Endodermal cell (in vitro differentiated cells): ENCODE data around the gene C22orf23. TPM values are rescaled to one million over a fixed set of nuclear protein-coding genes. Genes with fewer than 3 reads are reported as not detected.
A peak's percentile ranks its signal among the peaks of the same experiment; 100 is the strongest.

Experiments
- DNase-seq: peaks from one replicate; pipeline ENCODE4 v3.0.0-alpha.2; 2017
- H3K27ac ChIP-seq: 2 replicates; pipeline ENCODE4 v1.5.1; 2013; ENCODE audit warnings: mild to moderate bottlenecking, low read depth, low read length, moderate library complexity
- H3K27me3 ChIP-seq: 2 replicates; pipeline ENCODE4 v1.6.1; 2013; ENCODE audit warnings: mild to moderate bottlenecking, low read length, moderate library complexity; ENCODE audit not compliant: insufficient read depth, control insufficient read depth, poor library complexity, severe bottlenecking
- H3K36me3 ChIP-seq: 2 replicates; pipeline ENCODE4 v1.7.0; 2013; ENCODE audit warnings: mild to moderate bottlenecking, low read length, moderate library complexity; ENCODE audit not compliant: control insufficient read depth, insufficient read depth
- H3K4me1 ChIP-seq: one replicate; pipeline ENCODE4 v1.7.0; 2013; ENCODE audit warnings: low read length; ENCODE audit not compliant: control insufficient read depth, insufficient read depth
- H3K4me3 ChIP-seq: 2 replicates; pipeline ENCODE4 v1.5.1; 2013; ENCODE audit warnings: mild to moderate bottlenecking, low read length, moderate library complexity
- H3K9ac ChIP-seq: 2 replicates; pipeline ENCODE4 v1.6.1; 2013; ENCODE audit warnings: mild to moderate bottlenecking, low read length, moderate library complexity; ENCODE audit not compliant: poor library complexity, severe bottlenecking; ENCODE audit errors: extremely low read depth
- H3K9me3 ChIP-seq: 2 replicates; pipeline ENCODE4 v1.6.1; 2013; ENCODE audit warnings: mild to moderate bottlenecking, low read length, moderate library complexity; ENCODE audit not compliant: control insufficient read depth
- H3K27ac Mint-ChIP-seq: 2 replicates; pipeline ENCODE4 v1.8.0; 2020; ENCODE audit warnings: mixed read lengths
- H3K27me3 Mint-ChIP-seq: 2 replicates; pipeline ENCODE4 v1.8.0; 2021; ENCODE audit warnings: mild to moderate bottlenecking, mixed read lengths; ENCODE audit not compliant: insufficient read depth
- H3K36me3 Mint-ChIP-seq: 2 replicates; pipeline ENCODE4 v1.8.0; 2020; ENCODE audit warnings: low read depth, mixed read lengths
- H3K4me1 Mint-ChIP-seq: 2 replicates; pipeline ENCODE4 v1.8.0; 2020; ENCODE audit warnings: mixed read lengths
- H3K4me3 Mint-ChIP-seq: 2 replicates; pipeline ENCODE4 v1.8.0; 2020; ENCODE audit warnings: mild to moderate bottlenecking, moderate library complexity, mixed read lengths
- H3K9me3 Mint-ChIP-seq: 2 replicates; pipeline ENCODE4 v1.8.0; 2020; ENCODE audit warnings: mild to moderate bottlenecking, mixed read lengths
- WGBS, 2 experiments: methylation state at CpG; one replicate each; pipeline versions ENCODE4 v1.1.5 to v1.1.7; 2013; ENCODE audit warnings: missing lambda C conversion rate in 2 of 2, mixed read lengths in 1 of 2; ENCODE audit not compliant: insufficient coverage in 1 of 2, insufficient read length in 1 of 2; 5-methylcytosine and 5-hydroxymethylcytosine counted together
- long read RNA-seq, 4 experiments: library from polyadenylated mRNA in 2 of 4; library from RNA in 1 of 4; library from capped mRNA in 1 of 4; stranded (forward) in 3 of 4; unstranded in 1 of 4; transcript quantifications; one replicate each; pipeline ENCODE4 v2.0.0, GENCODE V29; 2020 to 2021; ENCODE audit warnings: inconsistent platforms in 1 of 4
- polyA plus RNA-seq, 2 experiments: library from polyadenylated mRNA; stranded (reverse); fragments of 50-300 nt; gene quantifications; one replicate each; pipeline ENCODE4 v1.2.3, GENCODE V29; 2013
- total RNA-seq, 2 donors: library from RNA; stranded (reverse); fragmentation: NEBNext Ultra II Directional in 1 of 2; extraction: Animal tissue kit (Norgen Biotek cat#: 25700) in 1 of 2; gene quantifications; 2 replicates in 1 of 2; 3 replicates in 1 of 2; pipeline ENCODE4 v1.2.1, GENCODE V29; 2021
- TF ChIP-seq, protein P1 (sequence below): fragments of 200-600 bp; sonication (generic); conservative IDR thresholded peaks from 2 replicates; pipeline ENCODE4 v1.5.0; 2021; ENCODE audit warnings: antibody characterized with exemption, mild to moderate bottlenecking

The C22orf23 gene
- total RNA-seq = under 1 TPM; 0.29 to 0.44 TPM
- polyA plus RNA-seq (2013, experiment 1 of 2) = 1.4 TPM
- 1.1 TPM for polyA plus RNA-seq (2013, experiment 2 of 2)
- long read RNA-seq, experiment 1, partial matches to known transcripts = 0 of 1 reads
- long read RNA-seq, experiment 1, other reads (novel, unspliced or antisense) = 0 of 1 reads
- long read RNA-seq, experiment 2 = 0 reads
- long read RNA-seq, experiment 3 = 0 reads
- long read RNA-seq, experiment 4, partial matches to known transcripts = 0 of 1 reads
- long read RNA-seq, experiment 4, other reads (novel, unspliced or antisense) = 1 of 1 reads

DNA sequence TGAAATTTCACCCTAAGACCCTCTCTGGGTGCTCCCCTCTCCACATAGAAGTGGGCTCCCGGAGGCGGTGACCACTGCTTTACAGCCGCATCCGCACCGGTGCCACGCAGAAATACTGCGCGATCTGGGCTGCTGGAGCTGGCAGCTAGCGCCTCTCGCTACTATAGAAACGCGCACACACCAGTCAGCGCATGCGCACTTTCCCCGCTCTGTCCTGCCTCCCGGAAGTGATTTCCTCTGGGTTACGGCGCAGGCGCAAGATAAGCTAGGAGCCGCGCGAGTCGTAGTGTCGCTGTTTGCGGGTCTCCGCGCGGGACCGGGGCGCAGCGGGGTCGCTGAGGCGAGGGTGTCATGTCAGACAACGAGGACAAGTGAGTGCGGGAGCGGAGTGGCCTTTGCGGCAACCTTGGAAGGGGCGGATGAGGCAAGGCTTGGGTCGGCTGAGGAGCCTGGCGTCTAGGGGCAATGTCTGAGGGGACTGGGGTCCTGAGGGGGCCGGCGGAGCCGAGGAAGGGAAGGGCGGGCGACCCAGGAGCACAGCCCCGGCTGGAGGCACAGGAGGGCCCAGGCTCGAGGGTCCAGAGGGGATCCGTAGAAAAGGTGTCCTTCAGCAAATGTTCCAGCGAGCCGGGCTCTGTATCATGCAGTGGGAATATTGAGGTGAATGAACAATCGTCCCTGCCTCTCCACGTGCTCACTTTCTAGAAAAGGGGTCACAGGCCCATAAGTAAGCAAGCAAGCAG is at the start of gene C22orf23, which contains the start of gene POLR2F:
TSS of gene C22orf23 (minus strand) at position 165 of the 743 bp plus-strand sequence. CDS start 452 bp downstream, outside the sequence.
TSS of gene POLR2F (plus strand) at position 263 of the 743 bp plus-strand sequence. CDS start at position 352, 89 bp downstream.
- Histone ChIP-seq H3K9ac (peak within 1 kb of the TSS; percentile 83), H3K4me3 (peak within 1 kb of the TSS; percentile 99), H3K27ac (no peak within 1 kb of the TSS), H3K27me3 (peaks cover 4% of the 10 kb centered on the region), H3K9me3 (no peaks in the 10 kb centered on the region), H3K36me3 (peaks cover 20% of the 10 kb centered on the region), H3K4me1 (no peaks in the 10 kb centered on the region)
- TF ChIP-seq, protein P1, sequence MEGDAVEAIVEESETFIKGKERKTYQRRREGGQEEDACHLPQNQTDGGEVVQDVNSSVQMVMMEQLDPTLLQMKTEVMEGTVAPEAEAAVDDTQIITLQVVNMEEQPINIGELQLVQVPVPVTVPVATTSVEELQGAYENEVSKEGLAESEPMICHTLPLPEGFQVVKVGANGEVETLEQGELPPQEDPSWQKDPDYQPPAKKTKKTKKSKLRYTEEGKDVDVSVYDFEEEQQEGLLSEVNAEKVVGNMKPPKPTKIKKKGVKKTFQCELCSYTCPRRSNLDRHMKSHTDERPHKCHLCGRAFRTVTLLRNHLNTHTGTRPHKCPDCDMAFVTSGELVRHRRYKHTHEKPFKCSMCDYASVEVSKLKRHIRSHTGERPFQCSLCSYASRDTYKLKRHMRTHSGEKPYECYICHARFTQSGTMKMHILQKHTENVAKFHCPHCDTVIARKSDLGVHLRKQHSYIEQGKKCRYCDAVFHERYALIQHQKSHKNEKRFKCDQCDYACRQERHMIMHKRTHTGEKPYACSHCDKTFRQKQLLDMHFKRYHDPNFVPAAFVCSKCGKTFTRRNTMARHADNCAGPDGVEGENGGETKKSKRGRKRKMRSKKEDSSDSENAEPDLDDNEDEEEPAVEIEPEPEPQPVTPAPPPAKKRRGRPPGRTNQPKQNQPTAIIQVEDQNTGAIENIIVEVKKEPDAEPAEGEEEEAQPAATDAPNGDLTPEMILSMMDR = no peak
- 0 to 2% methylated on average over 23 to 52 of the region's 52 CpGs for WGBS, 2 experiments
- Mint-ChIP-seq H3K4me1 (peaks cover 14% of the 10 kb centered on the region), H3K36me3 (peaks cover 18% of the 10 kb centered on the region), H3K9me3 (no peaks in the 10 kb centered on the region), H3K27me3 (peaks cover 10% of the 10 kb centered on the region), H3K4me3 (peak within 1 kb of the TSS; percentile 93), H3K27ac (peak within 1 kb of the TSS; percentile 96)
- DNase-seq = peak; percentile 98

DNA sequence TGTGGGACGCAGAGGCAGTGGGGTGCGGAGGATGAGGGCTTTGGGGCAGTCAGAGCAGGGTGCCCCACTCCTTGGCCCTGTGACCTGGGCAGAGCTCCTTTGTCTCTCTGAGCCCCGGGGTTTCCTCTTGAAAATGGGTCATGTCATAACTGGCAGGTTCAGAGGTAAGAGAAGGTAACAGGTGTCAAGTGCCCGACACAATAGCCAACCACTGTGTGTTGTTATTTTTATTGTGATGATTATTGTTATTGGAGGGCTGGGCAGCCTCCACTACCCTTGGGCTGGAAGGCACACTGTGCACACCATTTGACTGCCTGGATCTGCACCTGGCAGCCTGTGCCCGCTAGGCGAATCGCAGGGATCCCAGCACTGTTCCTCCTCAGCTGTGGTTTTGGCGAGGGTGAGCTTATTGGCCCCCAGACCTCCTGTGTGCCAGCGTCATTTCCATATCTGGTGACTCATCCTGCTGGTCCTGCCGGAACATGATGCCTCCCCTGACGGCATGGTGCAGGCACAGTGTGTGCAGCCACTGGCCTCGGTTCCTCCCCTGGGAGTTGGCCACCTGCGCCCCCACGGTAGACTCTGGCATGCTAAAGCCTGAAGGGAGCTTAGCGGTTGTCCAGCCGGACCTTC is 46.4 kb upstream of the C22orf23 start:
- no peak for DNase-seq
- H3K27ac Mint-ChIP-seq = peak overlapping the region; percentile 25
- no peak overlapping the region for H3K4me3 Mint-ChIP-seq
- Histone ChIP-seq H3K9ac (no peak overlapping the region), H3K27ac (no peak overlapping the region), H3K9me3 (no peaks in the 10 kb centered on the region), H3K4me1 (no peaks in the 10 kb centered on the region), H3K36me3 (no peaks in the 10 kb centered on the region), H3K4me3 (no peak overlapping the region), H3K27me3 (no peaks in the 10 kb centered on the region)
- no peaks in the 10 kb centered on the region for H3K9me3 Mint-ChIP-seq
- TF ChIP-seq, protein P1 = no peak
- no peaks in the 10 kb centered on the region for H3K36me3 Mint-ChIP-seq
- no peaks in the 10 kb centered on the region for H3K4me1 Mint-ChIP-seq
- H3K27me3 Mint-ChIP-seq = peaks cover 7% of the 10 kb centered on the region
- WGBS, 2 experiments = 78 to 83% methylated on average over 10 to 16 of the region's 16 CpGs

DNA sequence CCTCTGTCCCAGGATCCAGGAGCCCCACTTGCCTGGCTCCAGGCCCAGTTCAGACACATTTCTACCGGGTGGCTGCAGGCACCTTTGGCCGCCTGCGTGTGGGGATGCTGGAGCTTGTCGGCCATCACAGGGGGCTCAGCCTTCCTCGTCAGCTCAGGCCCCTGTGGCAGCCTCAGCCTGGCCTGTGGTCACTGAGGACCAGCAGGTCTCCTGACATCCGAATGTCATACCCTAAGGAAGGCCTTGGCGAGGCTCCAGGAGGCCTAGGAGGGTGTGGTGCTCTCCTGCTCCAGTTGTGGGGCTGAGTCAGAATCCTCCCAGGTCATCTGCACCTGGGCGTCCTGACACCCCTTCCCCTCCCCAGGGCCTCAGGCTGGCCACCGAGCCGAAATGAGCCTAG is 45.8 kb upstream of the C22orf23 start:
- Histone ChIP-seq H3K4me3 (no peak overlapping the region), H3K27me3 (no peaks in the 10 kb centered on the region), H3K27ac (no peak overlapping the region), H3K9me3 (no peaks in the 10 kb centered on the region), H3K4me1 (no peaks in the 10 kb centered on the region), H3K9ac (no peak overlapping the region), H3K36me3 (no peaks in the 10 kb centered on the region)
- no peaks in the 10 kb centered on the region for H3K4me1 Mint-ChIP-seq
- peaks cover 7% of the 10 kb centered on the region for H3K27me3 Mint-ChIP-seq
- H3K36me3 Mint-ChIP-seq = no peaks in the 10 kb centered on the region
- H3K27ac Mint-ChIP-seq = no peak overlapping the region
- TF ChIP-seq, protein P1 = no peak
- no peak overlapping the region for H3K4me3 Mint-ChIP-seq
- DNase-seq = no peak
- no peaks in the 10 kb centered on the region for H3K9me3 Mint-ChIP-seq
- WGBS, 2 experiments = 92 to 98% methylated on average over 5 to 10 of the region's 10 CpGs
